ENCODE results near the gene WNT5A. TPM values are rescaled to one million over a fixed set of nuclear protein-coding genes. Genes with fewer than 3 reads are reported as not detected.

WNT5A gene
- total and polyA plus RNA-seq, 2 experiments from 2014 or later: 31.6 to 129 TPM

DNA sequence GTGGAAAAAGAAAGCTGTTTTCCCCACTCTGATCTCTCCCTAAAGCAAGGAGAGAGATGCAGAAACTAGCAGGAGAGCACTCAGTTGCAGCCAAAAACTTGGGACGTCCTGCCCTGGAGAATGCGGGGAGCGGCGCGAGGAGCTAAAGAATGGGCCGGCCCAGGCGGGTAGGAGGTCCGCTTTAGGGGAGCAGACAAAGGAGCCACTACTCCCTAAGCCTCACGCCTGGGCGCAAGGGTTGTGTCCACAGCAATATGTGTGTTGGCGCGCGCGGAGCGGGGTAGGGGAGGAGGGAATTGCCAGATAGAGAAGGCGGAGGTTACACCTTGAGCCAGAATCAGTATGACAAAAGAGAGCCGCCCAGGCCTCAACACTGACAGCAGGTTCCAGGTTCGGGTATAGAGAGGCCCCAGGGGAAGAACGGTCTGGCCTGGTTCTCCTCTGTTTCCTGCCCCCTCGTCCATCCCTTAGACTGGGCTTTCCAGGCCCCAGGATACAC is 2.9 kb downstream of the WNT5A start:
- peak overlapping the region; percentile 85 for H3K4me2 ChIP-seq
- no peaks in the 10 kb centered on the region for H4K20me1 ChIP-seq (ENCODE audit: insufficient read depth, poor library complexity, severe bottlenecking)
- no peaks in the 10 kb centered on the region for H3K9me3 ChIP-seq (ENCODE audit: low read depth)
- TF ChIP-seq, protein P1, sequence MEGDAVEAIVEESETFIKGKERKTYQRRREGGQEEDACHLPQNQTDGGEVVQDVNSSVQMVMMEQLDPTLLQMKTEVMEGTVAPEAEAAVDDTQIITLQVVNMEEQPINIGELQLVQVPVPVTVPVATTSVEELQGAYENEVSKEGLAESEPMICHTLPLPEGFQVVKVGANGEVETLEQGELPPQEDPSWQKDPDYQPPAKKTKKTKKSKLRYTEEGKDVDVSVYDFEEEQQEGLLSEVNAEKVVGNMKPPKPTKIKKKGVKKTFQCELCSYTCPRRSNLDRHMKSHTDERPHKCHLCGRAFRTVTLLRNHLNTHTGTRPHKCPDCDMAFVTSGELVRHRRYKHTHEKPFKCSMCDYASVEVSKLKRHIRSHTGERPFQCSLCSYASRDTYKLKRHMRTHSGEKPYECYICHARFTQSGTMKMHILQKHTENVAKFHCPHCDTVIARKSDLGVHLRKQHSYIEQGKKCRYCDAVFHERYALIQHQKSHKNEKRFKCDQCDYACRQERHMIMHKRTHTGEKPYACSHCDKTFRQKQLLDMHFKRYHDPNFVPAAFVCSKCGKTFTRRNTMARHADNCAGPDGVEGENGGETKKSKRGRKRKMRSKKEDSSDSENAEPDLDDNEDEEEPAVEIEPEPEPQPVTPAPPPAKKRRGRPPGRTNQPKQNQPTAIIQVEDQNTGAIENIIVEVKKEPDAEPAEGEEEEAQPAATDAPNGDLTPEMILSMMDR (IDR thresholded peaks at IDR 0.05; ENCODE audit: poor library complexity): no peak
- TF ChIP-seq EZH2phosphoT487 (IDR thresholded peaks at IDR 0.05; ENCODE audit: low read depth, severe bottlenecking, unreplicated experiment): no peak
- no peak for TF ChIP-seq EZH2 (IDR thresholded peaks at IDR 0.05; ENCODE audit: borderline replicate concordance)
- peak; percentile 37 for DNase-seq (ENCODE audit: low spot score)
- H3K36me3 ChIP-seq (replicated peaks; ENCODE audit: insufficient read depth, low read depth): no peaks in the 10 kb centered on the region
- peaks cover 7% of the 10 kb centered on the region for H3K4me1 ChIP-seq (ENCODE audit: insufficient read depth)
- H3K9me2 ChIP-seq (replicated peaks; ENCODE audit: insufficient read depth): no peaks in the 10 kb centered on the region
- no peaks in the 10 kb centered on the region for H3K27me3 ChIP-seq
- H3K27ac ChIP-seq: peak overlapping the region; percentile 98
- WGBS (ENCODE audit: low lambda C conversion rate, missing lambda C conversion rate): 33% methylated on average over 20 of the region's 20 CpGs
- peak overlapping the region; percentile 28 for H3K4me3 ChIP-seq
- H2AFZ ChIP-seq: no peak overlapping the region
- H3K79me2 ChIP-seq: peaks cover 81% of the 10 kb centered on the region

- H3K4me3 ChIP-seq: peak overlapping the region; percentile 28
- H3K27ac ChIP-seq: peak overlapping the region; percentile 98
- H2AFZ ChIP-seq: no peak overlapping the region
- DNase-seq (ENCODE audit: low spot score): no peak
- 19% methylated on average over 40 of the region's 40 CpGs for WGBS (ENCODE audit: low lambda C conversion rate, missing lambda C conversion rate)
- no peaks in the 10 kb centered on the region for H3K9me2 ChIP-seq (replicated peaks; ENCODE audit: insufficient read depth)
- no peaks in the 10 kb centered on the region for H3K9me3 ChIP-seq (ENCODE audit: low read depth)
- TF ChIP-seq EZH2phosphoT487 (IDR thresholded peaks at IDR 0.05; ENCODE audit: low read depth, severe bottlenecking, unreplicated experiment): no peak
- TF ChIP-seq EZH2 (IDR thresholded peaks at IDR 0.05; ENCODE audit: borderline replicate concordance): peak; percentile 35
- TF ChIP-seq, protein P1 (IDR thresholded peaks at IDR 0.05; ENCODE audit: poor library complexity): no peak
- H3K4me2 ChIP-seq: peak overlapping the region; percentile 85
- H3K4me1 ChIP-seq (ENCODE audit: insufficient read depth): no peaks in the 10 kb centered on the region
- H4K20me1 ChIP-seq (ENCODE audit: insufficient read depth, poor library complexity, severe bottlenecking): no peaks in the 10 kb centered on the region
- no peaks in the 10 kb centered on the region for H3K27me3 ChIP-seq
- H3K36me3 ChIP-seq (replicated peaks; ENCODE audit: insufficient read depth, low read depth): no peaks in the 10 kb centered on the region
- peaks cover 87% of the 10 kb centered on the region for H3K79me2 ChIP-seq
Observed at GRCh38 chr3:55483196-55484095, 3.7 kb downstream of the WNT5A start.

GRCh38 chr3:55482496-55483195 is 4.5 kb downstream of the WNT5A start:
- H3K36me3 ChIP-seq (replicated peaks; ENCODE audit: insufficient read depth, low read depth): no peaks in the 10 kb centered on the region
- H3K4me3 ChIP-seq: peak overlapping the region; percentile 28
- 14% methylated on average over 38 of the region's 38 CpGs for WGBS (ENCODE audit: low lambda C conversion rate, missing lambda C conversion rate)
- H3K9me3 ChIP-seq (ENCODE audit: low read depth): no peaks in the 10 kb centered on the region
- H3K4me1 ChIP-seq (ENCODE audit: insufficient read depth): no peaks in the 10 kb centered on the region
- no peaks in the 10 kb centered on the region for H4K20me1 ChIP-seq (ENCODE audit: insufficient read depth, poor library complexity, severe bottlenecking)
- H3K27ac ChIP-seq: peak overlapping the region; percentile 98
- H3K79me2 ChIP-seq: peaks cover 91% of the 10 kb centered on the region
- TF ChIP-seq EZH2 (IDR thresholded peaks at IDR 0.05; ENCODE audit: borderline replicate concordance): no peak
- TF ChIP-seq, protein P1 (IDR thresholded peaks at IDR 0.05; ENCODE audit: poor library complexity): no peak
- no peak for TF ChIP-seq EZH2phosphoT487 (IDR thresholded peaks at IDR 0.05; ENCODE audit: low read depth, severe bottlenecking, unreplicated experiment)
- peak; percentile 57 for DNase-seq (ENCODE audit: low spot score)
- H2AFZ ChIP-seq: no peak overlapping the region
- H3K9me2 ChIP-seq (replicated peaks; ENCODE audit: insufficient read depth): no peaks in the 10 kb centered on the region
- no peaks in the 10 kb centered on the region for H3K27me3 ChIP-seq
- peak overlapping the region; percentile 85 for H3K4me2 ChIP-seq

All from hepatocyte (in vitro differentiated cells).